IPS-15b (cell line): ENCODE measurements around the gene BAHCC1.

Experiments used
- H3K27me3 ChIP-seq: one replicate; pipeline ENCODE4 v1.6.1; 2013; ENCODE audit warnings: low read length; ENCODE audit not compliant: control insufficient read depth, insufficient read depth
- H3K36me3 ChIP-seq: one replicate; pipeline ENCODE4 v1.6.1; 2013; ENCODE audit warnings: low read length; ENCODE audit not compliant: control insufficient read depth, insufficient read depth
- H3K4me1 ChIP-seq: one replicate; pipeline ENCODE4 v1.6.1; 2013; ENCODE audit warnings: mild to moderate bottlenecking, low read length; ENCODE audit not compliant: control insufficient read depth, insufficient read depth
- H3K4me3 ChIP-seq: one replicate; pipeline ENCODE4 v1.5.1; 2013; ENCODE audit warnings: low read depth, low read length
- H3K9ac ChIP-seq: one replicate; pipeline ENCODE4 v1.6.1; 2013; ENCODE audit warnings: low read depth, mild to moderate bottlenecking, low read length
- H3K9me3 ChIP-seq: one replicate; pipeline ENCODE4 v1.6.1; 2013; ENCODE audit warnings: mild to moderate bottlenecking, low read length; ENCODE audit not compliant: control insufficient read depth, insufficient read depth

Gene BAHCC1

DNA sequence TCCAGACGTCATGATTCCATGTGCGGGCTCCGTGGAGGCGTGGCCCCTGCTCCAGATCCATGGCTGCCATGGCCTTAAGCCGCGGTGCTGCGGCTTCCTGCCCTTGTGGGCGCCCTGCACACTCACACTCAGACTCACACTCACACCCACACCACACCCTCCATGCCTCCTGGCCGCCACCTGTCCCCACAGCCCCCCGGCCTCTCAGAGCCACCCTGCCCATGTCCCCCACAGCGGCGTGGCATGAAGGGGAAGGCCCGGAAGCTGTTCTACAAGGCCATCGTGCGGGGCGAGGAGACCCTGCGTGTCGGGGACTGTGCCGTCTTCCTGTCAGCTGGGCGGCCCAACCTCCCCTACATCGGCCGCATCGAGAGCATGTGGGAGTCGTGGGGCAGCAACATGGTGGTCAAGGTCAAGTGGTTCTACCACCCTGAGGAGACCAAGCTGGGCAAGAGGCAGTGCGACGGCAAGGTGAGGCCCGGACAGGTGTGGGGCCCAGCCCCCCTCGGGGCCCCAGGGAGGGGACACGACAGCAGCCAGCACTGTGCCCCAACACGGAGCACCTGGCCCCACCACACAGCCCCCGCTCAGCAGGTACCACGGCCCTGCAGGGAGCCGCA lies 67.4 kb downstream of the BAHCC1 start:
- Histone ChIP-seq H3K9ac (no peak overlapping the region), H3K36me3 (no peaks in the 10 kb centered on the region), H3K9me3 (no peaks in the 10 kb centered on the region), H3K27me3 (no peaks in the 10 kb centered on the region), H3K4me1 (no peaks in the 10 kb centered on the region), H3K4me3 (no peak overlapping the region)

DNA sequence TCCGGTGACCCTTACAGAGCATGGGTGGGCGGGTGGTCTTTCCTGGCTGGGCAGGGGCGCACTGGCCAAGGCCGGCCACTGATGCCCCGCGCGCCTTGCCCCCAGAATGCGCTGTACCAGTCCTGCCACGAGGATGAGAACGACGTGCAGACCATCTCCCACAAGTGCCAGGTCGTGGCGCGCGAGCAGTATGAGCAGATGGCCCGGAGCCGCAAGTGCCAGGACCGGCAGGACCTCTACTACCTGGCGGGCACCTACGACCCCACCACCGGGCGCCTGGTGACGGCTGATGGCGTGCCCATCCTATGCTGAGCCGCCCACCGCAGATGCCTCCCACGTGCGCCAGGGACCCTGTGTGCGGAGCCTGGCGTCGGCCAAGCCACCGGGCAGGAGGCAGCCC lies 68.2 kb downstream of the BAHCC1 start:
- H3K9ac ChIP-seq, result no peak overlapping the region
- H3K27me3 ChIP-seq, result no peaks in the 10 kb centered on the region
- no peaks in the 10 kb centered on the region for H3K4me1 ChIP-seq

DNA sequence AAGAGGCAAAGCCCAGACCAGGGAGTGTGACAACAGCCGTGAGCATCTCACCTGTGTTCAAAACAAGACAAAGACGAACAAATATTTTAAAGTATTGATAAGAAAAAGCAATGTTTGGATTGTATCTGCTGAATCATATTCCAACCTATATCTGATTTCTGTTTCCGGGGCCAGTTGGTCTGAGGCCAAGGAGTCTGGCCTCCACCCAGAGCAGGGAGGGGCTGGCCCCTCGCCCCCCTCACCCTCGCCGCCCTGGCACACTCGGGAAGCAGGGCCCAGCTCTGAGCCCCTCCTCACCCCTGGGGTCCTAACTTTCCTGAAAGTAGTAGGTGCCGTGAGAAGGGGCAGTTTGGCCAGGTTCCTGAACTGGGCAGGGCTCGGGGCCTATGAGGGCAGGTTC lies 69.3 kb downstream of the BAHCC1 start:
- no peak overlapping the region for H3K9ac ChIP-seq
- H3K4me1 ChIP-seq, result no peaks in the 10 kb centered on the region
- no peaks in the 10 kb centered on the region for H3K27me3 ChIP-seq
- H3K4me3 ChIP-seq, result no peak overlapping the region
- no peaks in the 10 kb centered on the region for H3K36me3 ChIP-seq
- H3K9me3 ChIP-seq, result no peaks in the 10 kb centered on the region

More for the DNA sequence above, 68.2 kb downstream of the BAHCC1 start:
- Histone ChIP-seq H3K9me3 (no peaks in the 10 kb centered on the region), H3K4me3 (no peak overlapping the region), H3K36me3 (no peaks in the 10 kb centered on the region)

DNA sequence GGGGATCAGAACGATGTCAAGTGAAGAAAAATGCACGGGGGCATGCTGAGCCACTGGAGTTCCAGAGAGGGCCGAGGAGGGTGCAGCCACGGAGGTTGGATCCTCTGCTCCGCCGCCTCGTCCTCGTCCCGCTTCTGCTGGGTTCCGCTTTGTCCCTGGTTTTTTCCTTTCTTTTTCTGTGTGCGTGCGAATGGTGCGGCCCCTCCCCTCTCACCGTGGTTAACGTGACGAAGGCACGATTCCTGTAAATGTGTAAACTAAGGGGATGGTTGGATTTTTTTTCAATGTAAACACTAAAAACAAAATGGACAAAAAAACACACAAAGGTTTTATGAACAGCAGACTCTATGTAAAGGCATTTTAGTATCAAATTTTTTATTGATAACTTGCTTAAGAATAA lies 70.7 kb downstream of the BAHCC1 start:
- H3K4me3 ChIP-seq, result no peak overlapping the region
- no peaks in the 10 kb centered on the region for H3K36me3 ChIP-seq
- no peaks in the 10 kb centered on the region for H3K9me3 ChIP-seq
- no peaks in the 10 kb centered on the region for H3K27me3 ChIP-seq
- no peak overlapping the region for H3K9ac ChIP-seq
- no peaks in the 10 kb centered on the region for H3K4me1 ChIP-seq

DNA sequence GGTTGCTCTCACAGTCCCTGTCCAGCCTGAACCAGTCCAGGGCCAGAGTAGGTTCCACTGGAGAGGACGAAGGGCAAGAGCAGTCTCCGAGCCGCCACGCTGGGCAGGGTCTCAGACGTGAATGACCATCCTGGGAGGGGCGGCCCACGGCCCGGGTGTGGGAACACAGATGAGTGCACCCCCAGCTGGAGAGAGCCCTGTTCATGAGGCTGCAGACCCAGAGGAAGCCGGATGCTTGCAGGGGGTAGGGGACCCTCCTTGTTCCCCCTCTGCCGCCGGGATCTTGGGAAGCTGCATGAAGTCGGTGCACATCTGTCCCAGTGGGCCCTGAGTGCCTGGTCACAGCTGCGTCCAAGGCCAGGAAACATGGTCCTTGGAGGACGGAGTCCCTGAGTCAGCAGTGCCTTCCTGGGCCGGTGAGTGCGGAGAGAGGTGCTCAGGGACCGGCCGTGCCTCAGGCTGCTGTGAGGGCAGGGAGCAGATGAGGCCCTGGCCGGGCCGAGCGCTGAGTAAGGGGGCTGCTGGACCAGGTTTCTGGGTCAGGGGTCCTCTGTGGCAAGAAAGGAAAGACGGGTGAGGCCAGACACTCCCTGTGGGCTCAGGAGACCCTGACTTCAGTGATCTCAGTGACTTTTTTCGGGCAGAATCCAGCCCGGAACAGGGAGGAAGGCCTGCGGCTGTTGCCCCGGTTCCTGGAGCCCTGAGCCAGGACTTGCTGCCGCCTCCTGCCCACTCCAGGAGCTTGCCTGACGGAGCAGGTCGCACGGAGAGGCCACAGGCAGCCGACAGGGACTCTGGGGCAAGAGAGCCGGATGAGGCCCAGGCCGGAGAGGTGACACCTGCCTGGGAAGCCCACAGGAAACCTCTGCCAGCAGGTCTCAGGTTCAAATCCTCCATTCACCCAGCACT lies 71.6 kb downstream of the BAHCC1 start:
- Histone ChIP-seq H3K9ac (peak overlapping the region; percentile 54), H3K36me3 (no peaks in the 10 kb centered on the region)

DNA sequence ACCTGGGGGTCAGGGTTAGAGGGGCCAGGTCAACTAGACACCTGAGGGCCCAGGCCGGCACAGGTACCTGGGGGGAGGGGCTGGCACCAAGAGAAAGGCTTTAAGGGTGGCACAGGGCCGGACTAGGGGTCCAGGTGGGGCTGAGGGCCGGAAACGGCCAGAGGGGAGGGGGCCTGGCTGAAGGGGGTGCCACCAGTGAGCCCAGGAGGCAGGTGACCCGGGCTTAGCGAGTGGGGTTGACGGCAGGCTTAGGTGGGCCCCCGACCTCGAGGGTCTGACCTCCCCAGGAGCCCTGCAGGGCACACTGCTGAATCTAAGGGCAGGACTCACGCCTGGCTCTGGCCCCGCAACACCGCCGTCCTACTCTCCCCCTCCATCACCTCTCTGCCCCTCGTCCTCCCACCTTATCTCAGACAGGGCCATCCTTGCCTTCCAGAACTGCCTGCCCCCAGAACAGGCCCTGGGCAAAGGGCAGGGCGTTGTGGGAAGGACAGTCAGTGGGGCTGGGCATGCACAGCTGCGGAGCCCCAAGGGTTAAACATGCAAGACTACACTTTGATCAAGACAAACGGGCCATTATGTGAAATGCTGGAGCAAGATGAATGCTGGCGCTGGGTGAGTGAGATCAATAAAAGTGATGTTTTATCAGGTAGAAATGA lies 73.0 kb downstream of the BAHCC1 start:
- H3K27me3 ChIP-seq, result no peaks in the 10 kb centered on the region
- no peak overlapping the region for H3K4me3 ChIP-seq
- H3K9ac ChIP-seq, result no peak overlapping the region
- H3K4me1 ChIP-seq, result no peaks in the 10 kb centered on the region
- H3K9me3 ChIP-seq, result no peaks in the 10 kb centered on the region
- no peaks in the 10 kb centered on the region for H3K36me3 ChIP-seq

More for the DNA sequence above, 71.6 kb downstream of the BAHCC1 start:
- Histone ChIP-seq H3K4me1 (no peaks in the 10 kb centered on the region), H3K4me3 (no peak overlapping the region), H3K27me3 (no peaks in the 10 kb centered on the region), H3K9me3 (no peaks in the 10 kb centered on the region)

DNA sequence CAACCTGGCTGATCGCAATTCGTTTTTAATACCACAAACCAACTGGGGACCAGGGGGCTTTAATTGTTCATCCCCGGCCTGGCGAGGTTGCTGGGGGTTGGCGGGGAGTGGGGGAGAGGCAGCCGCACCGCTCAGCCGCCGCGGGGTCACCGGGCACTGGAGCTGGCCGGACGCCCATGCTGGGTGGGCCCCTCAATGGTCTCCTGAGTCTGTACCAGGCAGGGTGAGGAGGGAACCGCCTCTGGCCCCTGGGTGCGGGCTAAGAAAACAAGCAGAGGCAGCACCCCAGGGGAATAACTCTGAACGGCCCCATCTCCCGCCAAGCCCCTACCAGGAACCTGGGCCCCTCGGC lies 73.5 kb downstream of the BAHCC1 start:
- no peak overlapping the region for H3K4me3 ChIP-seq
- H3K4me1 ChIP-seq, result no peaks in the 10 kb centered on the region
- H3K9me3 ChIP-seq, result no peaks in the 10 kb centered on the region
- no peaks in the 10 kb centered on the region for H3K27me3 ChIP-seq
- no peaks in the 10 kb centered on the region for H3K36me3 ChIP-seq
- no peak overlapping the region for H3K9ac ChIP-seq

DNA sequence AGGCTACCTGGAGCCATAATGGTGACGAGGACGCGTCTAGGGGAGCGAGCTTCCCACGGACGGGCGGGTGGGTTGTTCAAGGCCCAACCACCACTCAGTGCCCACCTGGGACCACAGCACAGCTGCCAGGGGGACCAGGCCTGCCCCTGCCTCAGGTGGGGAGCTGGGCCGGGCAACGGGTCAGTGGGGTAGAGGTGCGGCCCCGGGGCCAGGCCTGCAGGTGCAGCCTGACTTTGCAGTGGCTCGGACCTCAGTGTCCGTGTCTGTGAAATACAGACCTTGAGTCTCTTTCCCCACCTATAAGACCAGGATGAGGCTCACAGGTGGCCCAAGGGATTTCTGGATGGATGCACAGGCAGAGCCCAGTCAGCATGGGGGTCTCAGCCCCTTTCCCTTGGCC lies 74.0 kb downstream of the BAHCC1 start:
- H3K27me3 ChIP-seq, result no peaks in the 10 kb centered on the region
- no peak overlapping the region for H3K4me3 ChIP-seq
- no peaks in the 10 kb centered on the region for H3K9me3 ChIP-seq
- no peaks in the 10 kb centered on the region for H3K36me3 ChIP-seq
- no peaks in the 10 kb centered on the region for H3K4me1 ChIP-seq
- no peak overlapping the region for H3K9ac ChIP-seq

DNA sequence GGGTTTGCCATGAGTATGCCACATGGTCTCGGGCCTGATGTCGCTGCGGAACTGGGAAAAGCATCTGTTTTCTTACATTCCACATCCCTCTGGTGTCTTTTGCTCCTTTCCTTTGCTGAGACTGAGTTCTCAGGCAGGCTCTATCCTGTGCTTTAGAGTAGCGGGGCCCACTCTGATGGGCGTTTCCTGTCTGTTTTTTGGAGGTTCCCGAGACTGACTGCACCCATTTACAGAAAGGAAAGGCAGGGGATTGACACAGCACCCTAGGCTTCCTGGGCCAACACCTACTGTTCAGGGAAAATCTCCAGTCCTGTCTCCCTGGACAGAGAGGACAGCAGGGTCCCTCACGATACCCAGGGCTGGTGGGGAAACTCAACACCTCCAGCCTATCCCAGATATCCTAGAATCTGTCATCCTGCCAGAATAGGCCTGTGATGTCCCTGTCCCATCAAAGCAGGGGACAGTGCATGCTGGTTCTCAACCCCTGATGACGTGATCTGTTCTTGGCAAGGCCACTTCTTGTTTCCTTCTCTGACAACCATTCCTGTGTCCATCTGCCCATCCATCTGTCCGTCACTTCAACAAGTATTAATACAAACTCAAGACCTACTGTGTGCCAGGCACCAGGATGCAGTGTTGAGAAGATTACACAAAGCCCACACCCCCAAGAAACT lies 75.2 kb downstream of the BAHCC1 start:
- Histone ChIP-seq H3K9ac (no peak overlapping the region), H3K36me3 (no peaks in the 10 kb centered on the region)

DNA sequence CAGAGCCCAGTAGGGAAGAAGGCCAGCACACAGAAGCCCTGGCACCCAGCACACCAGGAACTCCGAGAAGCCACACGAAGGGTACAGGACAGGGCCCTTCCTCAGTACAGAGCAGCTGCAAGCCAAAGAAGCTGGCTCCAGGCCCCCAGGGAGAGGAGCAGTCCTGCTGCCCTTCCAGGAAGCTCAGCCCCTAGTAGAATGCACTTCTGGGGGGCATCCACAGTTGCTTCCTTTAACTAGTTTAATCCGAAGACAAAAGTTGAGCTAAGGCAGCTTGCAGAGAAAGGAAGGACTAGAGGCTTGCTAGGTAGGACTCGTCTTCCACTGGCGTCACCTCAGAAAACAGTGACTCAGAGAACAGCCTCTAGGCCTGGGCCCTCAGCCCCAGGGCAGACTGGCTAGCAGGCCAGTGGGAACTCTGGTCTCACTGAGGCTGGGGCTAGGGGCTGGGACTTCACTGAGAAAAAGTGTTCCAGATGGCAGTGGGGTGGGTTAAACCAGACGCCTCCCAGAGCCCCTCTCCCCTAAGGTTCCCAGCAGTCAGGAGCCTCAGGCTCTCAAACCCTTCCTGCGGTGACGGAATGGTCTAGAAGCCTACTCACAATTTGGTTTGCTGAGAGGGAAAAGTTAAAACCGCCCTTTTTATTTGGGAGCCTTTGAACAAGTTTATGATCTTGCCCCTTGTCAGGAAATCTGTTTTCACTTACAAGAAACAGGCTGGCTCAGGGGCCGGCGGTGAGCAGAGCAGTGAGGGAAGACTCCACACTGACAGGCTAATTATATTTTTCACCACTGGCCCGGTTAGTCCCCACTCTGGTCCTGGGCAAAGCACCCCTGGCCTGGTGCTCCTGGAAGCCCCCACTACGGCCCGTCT lies 75.9 kb downstream of the BAHCC1 start:
- no peak overlapping the region for H3K4me3 ChIP-seq
- H3K9me3 ChIP-seq, result no peaks in the 10 kb centered on the region
- no peaks in the 10 kb centered on the region for H3K4me1 ChIP-seq
- H3K36me3 ChIP-seq, result no peaks in the 10 kb centered on the region
- H3K9ac ChIP-seq, result no peak overlapping the region
- no peaks in the 10 kb centered on the region for H3K27me3 ChIP-seq

More for the DNA sequence above, 75.2 kb downstream of the BAHCC1 start:
- Histone ChIP-seq H3K4me3 (no peak overlapping the region), H3K9me3 (no peaks in the 10 kb centered on the region), H3K27me3 (no peaks in the 10 kb centered on the region), H3K4me1 (no peaks in the 10 kb centered on the region)
